ENCODE measurements around the gene NCOA7. TPM values are rescaled to one million over a fixed set of nuclear protein-coding genes. Genes with fewer than 3 reads are reported as not detected.

NCOA7 gene
- total RNA-seq, 1 experiment from 2014 or later: 13.8 TPM

- no peaks in the 10 kb centered on the region for H3K9me3 ChIP-seq (ENCODE audit: control insufficient read depth in 1 of 2, insufficient read depth in 1 of 2, low read depth in 1 of 2, low read length in 2 of 2)
- H3K9ac ChIP-seq (ENCODE audit: low read length): no peak overlapping the region
- H3K9me2 ChIP-seq (ENCODE audit: insufficient read depth): no peaks in the 10 kb centered on the region
- peak overlapping the region in 1 of 2 experiments; percentile 47; a peak in 3 of 4 replicates for H3K4me3 ChIP-seq (replicated peaks in 1 of 2; ENCODE audit: low read depth in 1 of 2, low read length in 2 of 2)
- DNase-seq (ENCODE audit: low read depth, low spot score) (no peak), ATAC-seq (no peak)
- no TSS peak for BruUV-seq (replicated peaks)
- RAD21 ChIA-PET (ENCODE audit: low non-redundant PET in 1 of 2, low total read pairs in 2 of 2, uncharacterized antibody in 2 of 2, unreplicated experiment in 2 of 2): no interaction called here
- peak overlapping the region; percentile 69 for H3K4me2 ChIP-seq (ENCODE audit: low read length)
- peaks cover 60% of the 10 kb centered on the region for H3K27me3 ChIP-seq (ENCODE audit: insufficient read depth, low read length)
- H3K79me2 ChIP-seq (ENCODE audit: insufficient read depth, low read length): no peaks in the 10 kb centered on the region
- H2AFZ ChIP-seq (ENCODE audit: low read depth, low read length, poor library complexity, severe bottlenecking): peak overlapping the region; percentile 30
- intact Hi-C loops (cut with micrococcal nuclease): loop anchor here (5.0 kb wide), 1 partner anchor 883 kb away; no protein-coding TSS in a partner anchor
- H3K27ac ChIP-seq (ENCODE audit: low read depth, low read length): no peak overlapping the region
- peaks cover 0 to 10% of the 10 kb centered on the region in 2 experiments; a peak in 2 of 4 replicates for H3K4me1 ChIP-seq (ENCODE audit: control insufficient read depth in 1 of 2, insufficient read depth in 2 of 2, low read length in 2 of 2)
- TF ChIP-seq ELF1 (IDR thresholded peaks at IDR 0.05; ENCODE audit: borderline replicate concordance, low read depth): no peak
- no peak for TF ChIP-seq ATF3 (IDR thresholded peaks at IDR 0.05)
- no peak for TF ChIP-seq EZH2 (IDR thresholded peaks at IDR 0.05)
- TF ChIP-seq ZBTB33 (IDR thresholded peaks at IDR 0.05; ENCODE audit: extremely low read depth, insufficient replicate concordance, low read length): no peak
- TF ChIP-seq POLR2A (IDR thresholded peaks at IDR 0.05; ENCODE audit: borderline replicate concordance, extremely low read depth, insufficient read depth, insufficient read length): no peak
- TF ChIP-seq ZNF274 (IDR thresholded peaks at IDR 0.05; ENCODE audit: low read depth, low read length): no peak
- H3K36me3 ChIP-seq (ENCODE audit: control insufficient read depth in 1 of 2, insufficient read depth in 2 of 2, low read length in 2 of 2): no peaks in the 10 kb centered on the region
- CTCF ChIA-PET: interaction anchor here (1.5 kb wide), 1 partner anchor 206 kb away, joined by 4 read pairs; the partner anchor contains the start of gene HINT3
- POLR2A ChIA-PET: no interaction called here
- no peaks in the 10 kb centered on the region for H4K20me1 ChIP-seq (ENCODE audit: insufficient read depth)
These were observed 40.7 kb upstream of the NCOA7 start for GRCh38 chr6:125749865-125750691.
